Measurements from ENCODE around the gene MYL9. TPM values are rescaled to one million over a fixed set of nuclear protein-coding genes. Genes with fewer than 3 reads are reported as not detected.

Gene MYL9
- total and polyA plus RNA-seq, 4 donors: 0.98 to 27.0 (median 7.6) TPM

DNA sequence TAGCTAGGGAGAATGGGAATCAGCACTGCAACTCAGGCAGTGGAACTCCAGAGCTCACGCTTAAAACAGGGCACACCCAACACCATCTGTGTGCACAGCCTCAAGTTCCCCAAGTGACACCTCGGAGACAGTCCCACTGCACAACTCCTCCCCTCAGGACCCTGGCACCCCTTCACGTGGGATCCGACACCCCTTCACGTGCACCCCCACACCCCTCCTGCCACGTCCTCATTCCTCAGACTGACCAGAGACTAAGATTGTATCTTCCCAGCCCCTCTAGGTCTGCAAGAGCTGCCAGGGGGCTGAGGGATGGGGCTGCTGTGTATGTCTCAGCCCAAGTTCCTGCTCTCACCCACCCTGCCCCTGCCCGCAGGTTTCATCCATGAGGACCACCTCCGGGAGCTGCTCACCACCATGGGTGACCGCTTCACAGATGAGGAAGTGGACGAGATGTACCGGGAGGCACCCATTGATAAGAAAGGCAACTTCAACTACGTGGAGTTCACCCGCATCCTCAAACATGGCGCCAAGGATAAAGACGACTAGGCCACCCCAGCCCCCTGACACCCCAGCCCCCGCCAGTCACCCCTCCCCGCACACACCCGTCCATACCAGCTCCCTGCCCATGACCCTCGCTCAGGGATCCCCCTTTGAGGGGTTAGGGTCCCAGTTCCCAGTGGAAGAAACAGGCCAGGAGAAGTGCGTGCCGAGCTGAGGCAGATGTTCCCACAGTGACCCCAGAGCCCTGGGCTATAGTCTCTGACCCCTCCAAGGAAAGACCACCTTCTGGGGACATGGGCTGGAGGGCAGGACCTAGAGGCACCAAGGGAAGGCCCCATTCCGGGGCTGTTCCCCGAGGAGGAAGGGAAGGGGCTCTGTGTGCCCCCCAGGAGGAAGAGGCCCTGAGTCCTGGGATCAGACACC, 7.6 kb downstream of the MYL9 start:
- Histone ChIP-seq H3K9me3 (ENCODE audit: control insufficient read depth in 4 of 4, low read length in 3 of 4) (no peaks in the 10 kb centered on the region), H3K4me3 (ENCODE audit: low read depth in 1 of 3, low read length in 3 of 3) (no peak overlapping the region), H3K4me1 (ENCODE audit: control insufficient read depth in 4 of 4, insufficient read depth in 4 of 4, low read length in 3 of 4) (no peaks in the 10 kb centered on the region), H3K36me3 (ENCODE audit: control insufficient read depth in 4 of 4, insufficient read depth in 3 of 4, low read depth in 1 of 4, low read length in 3 of 4) (no peaks in the 10 kb centered on the region), H3K27me3 (ENCODE audit: control insufficient read depth in 4 of 4, insufficient read depth in 4 of 4, low read length in 3 of 4) (no peaks in the 10 kb centered on the region), H3K27ac (ENCODE audit: low read depth in 1 of 2, low read length in 2 of 2) (no peak overlapping the region), H3K9ac (ENCODE audit: low read depth in 1 of 2, low read length in 2 of 2) (no peak overlapping the region)
- TF ChIP-seq JUND (IDR thresholded peaks at IDR 0.05) (no peak), ZBTB33 (IDR thresholded peaks at IDR 0.05) (no peak), HNF4A (conservative IDR thresholded peaks at IDR 0.05) (no peak), FOXA1 (IDR thresholded peaks at IDR 0.05) (no peak), TAF1 (conservative IDR thresholded peaks at IDR 0.05) (no peak), GABPA (IDR thresholded peaks at IDR 0.05 in 1 of 2, conservative IDR thresholded peaks at IDR 0.05 in 1 of 2) (no peak), SP1 (IDR thresholded peaks at IDR 0.05) (no peak), RAD21 (IDR thresholded peaks at IDR 0.05) (no peak), RXRA (IDR thresholded peaks at IDR 0.05) (no peak), NR2F2 (IDR thresholded peaks at IDR 0.05) (no peak)
- TF ChIP-seq, protein P1, sequence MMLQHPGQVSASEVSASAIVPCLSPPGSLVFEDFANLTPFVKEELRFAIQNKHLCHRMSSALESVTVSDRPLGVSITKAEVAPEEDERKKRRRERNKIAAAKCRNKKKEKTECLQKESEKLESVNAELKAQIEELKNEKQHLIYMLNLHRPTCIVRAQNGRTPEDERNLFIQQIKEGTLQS (IDR thresholded peaks at IDR 0.05): no peak
- TF ChIP-seq, protein P2, sequence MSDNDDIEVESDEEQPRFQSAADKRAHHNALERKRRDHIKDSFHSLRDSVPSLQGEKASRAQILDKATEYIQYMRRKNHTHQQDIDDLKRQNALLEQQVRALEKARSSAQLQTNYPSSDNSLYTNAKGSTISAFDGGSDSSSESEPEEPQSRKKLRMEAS (IDR thresholded peaks at IDR 0.05): no peak
- 93% methylated on average over 23 of the region's 23 CpGs for WGBS
- DNase-seq (ENCODE audit: low spot score): no peak

DNA sequence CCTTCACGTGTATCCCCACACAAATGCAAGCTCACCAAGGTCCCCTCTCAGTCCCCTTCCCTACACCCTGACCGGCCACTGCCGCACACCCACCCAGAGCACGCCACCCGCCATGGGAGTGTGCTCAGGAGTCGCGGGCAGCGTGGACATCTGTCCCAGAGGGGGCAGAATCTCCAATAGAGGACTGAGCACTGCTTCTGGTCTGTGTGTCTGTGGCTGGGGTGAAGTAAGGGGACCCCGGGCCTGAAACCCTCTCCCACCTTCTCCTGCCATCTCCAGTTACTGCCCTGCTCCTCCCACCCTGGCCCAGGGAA, 8.3 kb downstream of the MYL9 start:
- Histone ChIP-seq H3K4me1 (ENCODE audit: control insufficient read depth in 4 of 4, insufficient read depth in 4 of 4, low read length in 3 of 4) (no peaks in the 10 kb centered on the region), H3K4me3 (ENCODE audit: low read depth in 1 of 3, low read length in 3 of 3) (no peak overlapping the region), H3K27me3 (ENCODE audit: control insufficient read depth in 4 of 4, insufficient read depth in 4 of 4, low read length in 3 of 4) (no peaks in the 10 kb centered on the region), H3K9ac (ENCODE audit: low read depth in 1 of 2, low read length in 2 of 2) (no peak overlapping the region), H3K36me3 (ENCODE audit: control insufficient read depth in 4 of 4, insufficient read depth in 3 of 4, low read depth in 1 of 4, low read length in 3 of 4) (no peaks in the 10 kb centered on the region), H3K27ac (ENCODE audit: low read depth in 1 of 2, low read length in 2 of 2) (no peak overlapping the region), H3K9me3 (ENCODE audit: control insufficient read depth in 4 of 4, low read length in 3 of 4) (no peaks in the 10 kb centered on the region)
- DNase-seq (ENCODE audit: low spot score): no peak
- TF ChIP-seq FOXA1 (IDR thresholded peaks at IDR 0.05): no peak
- no peak for TF ChIP-seq EGR1 (IDR thresholded peaks at IDR 0.05; ENCODE audit: low read depth in 2 of 2)
- TF ChIP-seq RXRA (IDR thresholded peaks at IDR 0.05): no peak
- no peak for TF ChIP-seq HNF4G (IDR thresholded peaks at IDR 0.05)
- no peak for TF ChIP-seq NR2F2 (IDR thresholded peaks at IDR 0.05)
- TF ChIP-seq, protein P3, sequence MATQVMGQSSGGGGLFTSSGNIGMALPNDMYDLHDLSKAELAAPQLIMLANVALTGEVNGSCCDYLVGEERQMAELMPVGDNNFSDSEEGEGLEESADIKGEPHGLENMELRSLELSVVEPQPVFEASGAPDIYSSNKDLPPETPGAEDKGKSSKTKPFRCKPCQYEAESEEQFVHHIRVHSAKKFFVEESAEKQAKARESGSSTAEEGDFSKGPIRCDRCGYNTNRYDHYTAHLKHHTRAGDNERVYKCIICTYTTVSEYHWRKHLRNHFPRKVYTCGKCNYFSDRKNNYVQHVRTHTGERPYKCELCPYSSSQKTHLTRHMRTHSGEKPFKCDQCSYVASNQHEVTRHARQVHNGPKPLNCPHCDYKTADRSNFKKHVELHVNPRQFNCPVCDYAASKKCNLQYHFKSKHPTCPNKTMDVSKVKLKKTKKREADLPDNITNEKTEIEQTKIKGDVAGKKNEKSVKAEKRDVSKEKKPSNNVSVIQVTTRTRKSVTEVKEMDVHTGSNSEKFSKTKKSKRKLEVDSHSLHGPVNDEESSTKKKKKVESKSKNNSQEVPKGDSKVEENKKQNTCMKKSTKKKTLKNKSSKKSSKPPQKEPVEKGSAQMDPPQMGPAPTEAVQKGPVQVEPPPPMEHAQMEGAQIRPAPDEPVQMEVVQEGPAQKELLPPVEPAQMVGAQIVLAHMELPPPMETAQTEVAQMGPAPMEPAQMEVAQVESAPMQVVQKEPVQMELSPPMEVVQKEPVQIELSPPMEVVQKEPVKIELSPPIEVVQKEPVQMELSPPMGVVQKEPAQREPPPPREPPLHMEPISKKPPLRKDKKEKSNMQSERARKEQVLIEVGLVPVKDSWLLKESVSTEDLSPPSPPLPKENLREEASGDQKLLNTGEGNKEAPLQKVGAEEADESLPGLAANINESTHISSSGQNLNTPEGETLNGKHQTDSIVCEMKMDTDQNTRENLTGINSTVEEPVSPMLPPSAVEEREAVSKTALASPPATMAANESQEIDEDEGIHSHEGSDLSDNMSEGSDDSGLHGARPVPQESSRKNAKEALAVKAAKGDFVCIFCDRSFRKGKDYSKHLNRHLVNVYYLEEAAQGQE (IDR thresholded peaks at IDR 0.05): no peak
- TF ChIP-seq HNF4A (conservative IDR thresholded peaks at IDR 0.05): no peak
- no peak for TF ChIP-seq GABPA (IDR thresholded peaks at IDR 0.05 in 1 of 2, conservative IDR thresholded peaks at IDR 0.05 in 1 of 2)
- no peak for TF ChIP-seq FOXA2 (IDR thresholded peaks at IDR 0.05)
- no peak for TF ChIP-seq JUND (IDR thresholded peaks at IDR 0.05)
- TF ChIP-seq SP1 (IDR thresholded peaks at IDR 0.05): no peak
- no peak for TF ChIP-seq RAD21 (IDR thresholded peaks at IDR 0.05)
- TF ChIP-seq YY1 (IDR thresholded peaks at IDR 0.05): no peak
- no peak for TF ChIP-seq ZBTB33 (IDR thresholded peaks at IDR 0.05)
- TF ChIP-seq, protein P1 (IDR thresholded peaks at IDR 0.05): no peak
- TF ChIP-seq, protein P2 (IDR thresholded peaks at IDR 0.05): no peak
- TF ChIP-seq, protein P4, sequence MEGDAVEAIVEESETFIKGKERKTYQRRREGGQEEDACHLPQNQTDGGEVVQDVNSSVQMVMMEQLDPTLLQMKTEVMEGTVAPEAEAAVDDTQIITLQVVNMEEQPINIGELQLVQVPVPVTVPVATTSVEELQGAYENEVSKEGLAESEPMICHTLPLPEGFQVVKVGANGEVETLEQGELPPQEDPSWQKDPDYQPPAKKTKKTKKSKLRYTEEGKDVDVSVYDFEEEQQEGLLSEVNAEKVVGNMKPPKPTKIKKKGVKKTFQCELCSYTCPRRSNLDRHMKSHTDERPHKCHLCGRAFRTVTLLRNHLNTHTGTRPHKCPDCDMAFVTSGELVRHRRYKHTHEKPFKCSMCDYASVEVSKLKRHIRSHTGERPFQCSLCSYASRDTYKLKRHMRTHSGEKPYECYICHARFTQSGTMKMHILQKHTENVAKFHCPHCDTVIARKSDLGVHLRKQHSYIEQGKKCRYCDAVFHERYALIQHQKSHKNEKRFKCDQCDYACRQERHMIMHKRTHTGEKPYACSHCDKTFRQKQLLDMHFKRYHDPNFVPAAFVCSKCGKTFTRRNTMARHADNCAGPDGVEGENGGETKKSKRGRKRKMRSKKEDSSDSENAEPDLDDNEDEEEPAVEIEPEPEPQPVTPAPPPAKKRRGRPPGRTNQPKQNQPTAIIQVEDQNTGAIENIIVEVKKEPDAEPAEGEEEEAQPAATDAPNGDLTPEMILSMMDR (IDR thresholded peaks at IDR 0.05; ENCODE audit: low read depth, low read length, missing input control): no peak
- no peak for TF ChIP-seq TAF1 (conservative IDR thresholded peaks at IDR 0.05)
- 95% methylated on average over 9 of the region's 9 CpGs for WGBS

Data from liver (tissue), 9 donors.